Measurements from ENCODE around the gene PURB.

DNA sequence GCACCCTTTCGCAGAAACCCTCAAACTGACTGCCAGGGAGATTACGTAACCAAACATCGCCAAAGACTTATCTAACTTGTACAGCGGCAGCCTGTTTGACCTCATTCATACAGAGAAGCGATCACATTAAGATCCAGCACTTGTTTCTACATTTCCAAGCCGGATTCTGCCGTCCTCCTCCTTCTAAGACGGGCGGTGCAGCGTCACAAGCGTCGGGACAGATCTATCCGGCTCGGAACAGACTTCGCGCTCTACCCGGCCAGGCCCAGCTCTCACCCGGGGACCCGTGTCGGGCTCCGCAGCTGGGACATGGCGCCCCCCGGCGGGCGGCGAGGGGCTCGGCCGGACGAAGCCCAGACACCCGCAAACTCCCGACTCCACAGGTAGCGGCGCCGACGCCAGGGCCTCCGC is 37.8 kb downstream of the PURB start:
- TF ChIP-seq POLR2AphosphoS5 (IDR thresholded peaks at IDR 0.05) (no peak), EZH2 (IDR thresholded peaks at IDR 0.05; ENCODE audit: borderline replicate concordance, insufficient read depth, low read length, poor library complexity, severe bottlenecking) (no peak), TAF1 (IDR thresholded peaks at IDR 0.05; ENCODE audit: low read depth) (no peak)
- TF ChIP-seq, protein P1, sequence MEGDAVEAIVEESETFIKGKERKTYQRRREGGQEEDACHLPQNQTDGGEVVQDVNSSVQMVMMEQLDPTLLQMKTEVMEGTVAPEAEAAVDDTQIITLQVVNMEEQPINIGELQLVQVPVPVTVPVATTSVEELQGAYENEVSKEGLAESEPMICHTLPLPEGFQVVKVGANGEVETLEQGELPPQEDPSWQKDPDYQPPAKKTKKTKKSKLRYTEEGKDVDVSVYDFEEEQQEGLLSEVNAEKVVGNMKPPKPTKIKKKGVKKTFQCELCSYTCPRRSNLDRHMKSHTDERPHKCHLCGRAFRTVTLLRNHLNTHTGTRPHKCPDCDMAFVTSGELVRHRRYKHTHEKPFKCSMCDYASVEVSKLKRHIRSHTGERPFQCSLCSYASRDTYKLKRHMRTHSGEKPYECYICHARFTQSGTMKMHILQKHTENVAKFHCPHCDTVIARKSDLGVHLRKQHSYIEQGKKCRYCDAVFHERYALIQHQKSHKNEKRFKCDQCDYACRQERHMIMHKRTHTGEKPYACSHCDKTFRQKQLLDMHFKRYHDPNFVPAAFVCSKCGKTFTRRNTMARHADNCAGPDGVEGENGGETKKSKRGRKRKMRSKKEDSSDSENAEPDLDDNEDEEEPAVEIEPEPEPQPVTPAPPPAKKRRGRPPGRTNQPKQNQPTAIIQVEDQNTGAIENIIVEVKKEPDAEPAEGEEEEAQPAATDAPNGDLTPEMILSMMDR (IDR thresholded peaks at IDR 0.05; ENCODE audit: poor library complexity, severe bottlenecking): peak; percentile 94

Measured in neural cell (in vitro differentiated cells).